ENCODE results near the gene PVALEF.

The PVALEF gene

DNA sequence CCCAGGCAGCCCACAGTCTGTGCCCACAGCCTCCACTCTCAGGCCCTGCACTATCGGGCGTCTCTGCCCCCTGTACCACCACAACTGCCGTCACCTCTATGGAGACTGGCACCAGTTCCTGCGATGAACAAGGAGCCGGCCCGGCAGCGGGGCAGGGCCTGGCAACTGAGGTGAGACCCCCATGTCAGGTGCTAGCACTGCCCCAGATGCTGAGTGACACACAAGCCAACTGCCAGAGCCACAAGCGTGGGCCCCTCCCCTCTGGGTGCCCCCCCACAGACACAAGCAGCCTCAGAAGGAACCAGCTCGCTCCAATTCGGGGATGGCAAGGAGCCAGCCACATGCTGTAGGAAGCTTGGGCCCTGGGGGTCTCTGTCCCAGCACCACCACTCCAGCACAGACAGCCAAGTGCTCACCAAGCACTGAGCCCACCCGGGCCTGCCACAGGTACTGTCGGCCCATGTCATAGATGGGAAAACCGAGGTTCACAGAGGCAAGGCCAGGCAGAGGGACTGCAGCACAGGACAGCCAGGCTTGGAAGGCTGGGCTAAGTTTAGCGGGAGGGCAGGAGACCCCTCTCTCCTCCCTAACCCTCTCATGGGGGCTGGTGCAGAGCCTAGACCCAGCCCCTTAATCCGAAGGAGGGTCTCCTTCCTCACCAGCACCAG, 1.5 kb upstream of the PVALEF start:
- DNase-seq: no peak

DNA sequence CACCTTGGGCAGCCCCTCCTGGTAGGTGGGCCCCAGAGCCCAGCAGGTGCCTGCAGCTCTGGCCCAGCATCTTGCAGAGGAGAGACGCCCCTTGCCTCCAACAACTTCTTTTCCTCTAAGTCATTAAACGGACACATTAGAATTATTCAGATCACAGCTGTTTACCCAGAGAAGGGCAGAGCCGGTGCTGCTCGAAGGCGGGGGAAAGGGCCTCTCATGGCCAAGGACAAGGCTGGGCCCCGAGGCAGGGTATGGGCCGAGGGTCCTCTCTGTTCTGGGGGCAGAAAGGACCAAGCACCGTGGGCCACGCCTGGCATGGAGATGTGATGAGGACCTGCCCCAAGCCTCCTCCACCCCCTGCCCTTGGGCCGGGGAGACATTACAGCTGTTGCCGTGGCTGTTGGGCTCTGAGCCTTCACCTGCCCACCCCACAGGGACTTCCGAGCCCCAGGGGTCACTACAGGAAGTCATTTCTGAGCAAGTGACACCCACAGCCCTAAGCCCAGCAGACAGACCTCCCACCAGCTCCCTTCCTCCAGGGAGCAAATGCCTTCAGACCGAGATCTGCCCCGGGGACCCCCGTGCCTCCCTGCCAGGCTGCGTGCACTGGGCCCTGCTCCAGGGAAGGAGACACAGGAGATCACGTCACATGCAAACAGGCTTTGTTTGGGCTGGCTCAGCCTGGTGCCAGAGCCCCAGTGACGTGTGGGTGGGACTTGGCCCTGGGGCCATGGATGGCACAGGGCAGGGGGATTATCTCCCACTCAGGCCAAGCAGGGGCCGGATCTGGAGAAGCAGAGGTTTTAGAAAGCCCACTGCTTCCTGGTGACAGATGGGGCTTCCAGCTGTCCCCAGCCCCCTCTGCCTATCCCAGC, 699 bp upstream of the PVALEF start:
- no peak for DNase-seq

DNA sequence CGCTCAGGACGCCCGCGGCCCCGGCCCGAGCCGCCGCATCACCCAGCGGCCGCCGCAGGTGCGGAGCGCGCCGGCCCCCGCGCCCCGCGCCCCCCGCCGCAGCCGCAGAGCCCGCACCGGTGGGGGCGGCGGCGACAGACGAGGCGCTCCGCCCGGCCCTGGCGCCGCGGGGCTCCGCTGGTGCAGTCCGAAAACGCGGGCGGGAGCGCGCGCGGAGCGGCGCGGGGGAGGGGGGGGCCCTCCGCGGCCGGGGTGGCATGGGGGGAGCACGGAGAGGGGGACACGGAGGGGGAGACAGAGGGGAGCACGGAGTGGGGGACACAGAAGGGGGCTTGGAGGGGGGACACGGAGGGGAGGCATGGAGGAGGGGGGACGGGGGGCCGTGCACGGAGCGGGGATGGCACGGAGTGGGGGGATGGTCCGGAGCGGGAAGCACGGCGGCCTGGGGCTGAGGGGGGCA, 756 bp downstream of the PVALEF start, which contains the start of gene AATK:
AATK (minus strand) TSS at position 189 of the 460 bp plus-strand sequence. CDS start 229 bp downstream, outside the sequence.
- no peak for DNase-seq

GRCh38 chr17:81167194-81167524, 1.9 kb downstream of the PVALEF start:
- DNase-seq: no peak

- DNase-seq: no peak
These were observed 2.3 kb downstream of the PVALEF start for GRCh38 chr17:81167638-81168037.

DNA sequence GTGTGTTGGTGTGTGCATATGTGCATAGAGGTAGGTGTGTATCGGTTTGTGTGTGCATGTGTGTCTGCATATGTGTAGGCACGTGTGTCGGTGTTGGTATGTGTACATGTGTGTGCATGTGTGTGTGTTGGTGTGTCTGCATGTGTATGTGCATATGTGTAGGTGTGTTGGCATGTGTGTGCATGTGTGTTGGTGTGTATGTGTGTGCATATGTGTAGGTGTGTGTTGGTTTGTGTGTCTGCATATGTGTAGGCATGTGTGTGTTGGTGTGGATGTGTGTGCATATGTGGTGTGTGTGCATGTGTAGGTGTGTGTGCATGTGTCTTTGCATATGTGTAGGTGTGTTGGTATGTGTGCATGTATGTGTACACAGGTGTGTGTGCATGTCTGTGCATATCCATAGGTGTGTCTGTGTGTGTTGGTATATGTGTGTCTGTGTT, 4.6 kb downstream of the PVALEF start:
- DNase-seq: no peak

DNA sequence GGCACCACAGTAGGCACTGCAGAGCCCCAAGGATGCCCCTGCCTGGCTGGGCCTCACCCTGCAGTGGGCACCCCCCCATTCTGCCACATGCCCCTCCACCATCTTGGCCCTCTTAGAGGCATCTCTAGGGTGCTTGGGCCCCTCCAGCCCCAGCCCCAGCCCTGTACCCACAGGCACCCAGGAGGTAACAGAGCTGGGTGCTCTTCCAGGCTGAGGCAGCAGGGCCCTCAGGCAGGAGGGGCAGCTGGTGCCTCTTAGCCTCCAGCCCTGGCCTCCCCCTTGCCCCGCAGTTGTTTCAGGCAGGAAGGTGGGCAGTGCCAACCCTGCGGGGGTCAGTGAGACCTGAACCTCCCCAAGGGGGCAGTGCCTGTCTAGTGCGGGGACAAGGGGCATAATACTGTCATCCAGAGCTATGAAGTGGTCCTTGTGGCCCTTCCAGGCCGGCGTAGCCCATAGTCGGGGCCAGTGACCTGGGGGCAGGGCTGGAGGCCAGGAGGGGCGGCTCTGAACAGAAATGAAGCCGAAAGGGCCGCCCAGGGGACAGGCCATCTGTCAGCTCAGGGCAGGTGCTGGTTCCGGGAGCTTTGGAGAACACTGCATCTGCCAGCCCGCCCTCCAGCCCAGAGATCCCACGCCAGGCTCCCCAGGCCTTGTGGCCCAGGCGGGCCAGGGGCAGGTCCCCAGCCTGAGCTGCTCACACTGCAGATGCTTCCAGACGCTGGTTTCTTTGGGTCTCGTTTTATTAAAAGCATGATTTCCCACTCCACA, 5.6 kb downstream of the PVALEF start:
- no peak for DNase-seq

DNA sequence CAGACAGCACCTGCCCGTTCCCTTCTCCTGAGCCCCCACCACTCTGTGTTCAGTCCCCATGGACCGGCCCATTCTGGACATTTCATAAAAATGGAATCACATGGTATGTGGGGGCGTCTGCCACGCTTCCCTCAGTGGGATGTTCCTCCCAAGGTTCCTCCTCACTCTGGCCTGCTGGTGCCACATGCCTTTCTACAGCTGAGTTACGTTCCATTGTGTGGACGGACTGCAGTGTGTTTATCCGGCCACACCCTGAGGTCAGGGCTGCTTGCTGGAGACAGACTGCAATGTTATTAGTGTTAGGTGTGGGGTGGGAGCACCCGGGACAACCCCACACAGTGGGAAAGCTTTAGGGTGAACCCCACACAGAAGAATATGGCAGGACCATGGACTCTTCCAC, 6.6 kb downstream of the PVALEF start:
- DNase-seq: no peak

GRCh38 chr17:81173052-81173761, 7.9 kb downstream of the PVALEF start:
- no peak for DNase-seq

- DNase-seq: no peak
These were observed 8.5 kb downstream of the PVALEF start for GRCh38 chr17:81173762-81174155.

DNA sequence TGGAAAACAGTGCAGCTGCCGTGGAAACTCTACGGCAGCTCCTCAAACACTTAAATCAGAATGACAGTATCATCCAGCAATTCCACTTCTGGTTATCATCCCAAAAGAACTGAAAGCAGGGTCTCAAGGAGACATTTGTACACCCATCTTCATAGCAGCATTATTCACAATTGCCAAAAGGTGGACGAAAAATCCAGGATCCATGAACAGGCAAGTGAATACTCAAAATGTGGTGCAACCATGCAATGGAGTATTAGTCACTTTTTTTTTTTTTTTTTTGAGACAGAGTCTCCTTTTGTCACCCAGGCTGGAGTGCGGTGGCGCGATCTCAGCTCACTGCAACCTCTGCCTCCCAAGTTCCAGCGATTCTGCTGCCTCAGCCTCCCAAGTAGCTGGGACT, 11.4 kb downstream of the PVALEF start:
- DNase-seq: no peak

- DNase-seq: no peak
These were observed 13.1 kb downstream of the PVALEF start for GRCh38 chr17:81178136-81179091.

DNA sequence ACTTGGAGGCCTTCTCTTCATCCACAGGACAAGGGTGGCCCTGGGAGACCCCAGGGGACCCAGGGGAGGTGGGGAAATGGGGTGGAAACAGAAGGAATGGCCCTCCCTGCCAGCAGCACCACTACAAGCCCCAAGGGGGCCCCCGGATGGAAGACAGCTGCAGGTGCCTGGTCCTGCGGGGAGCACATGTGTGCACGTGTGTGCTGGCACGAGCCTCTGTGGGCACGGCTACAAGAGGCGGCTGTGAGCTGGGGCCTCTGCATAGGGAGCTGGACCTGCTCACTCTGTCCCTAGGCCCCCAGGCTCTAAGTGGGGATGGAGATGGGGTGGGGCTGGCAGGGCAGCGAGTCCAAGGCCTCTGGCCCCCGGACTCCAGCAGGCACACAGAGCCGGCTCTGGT, 13.9 kb downstream of the PVALEF start:
- no peak for DNase-seq

GRCh38 chr17:81179861-81180260, 14.6 kb downstream of the PVALEF start:
- DNase-seq: no peak

- no peak for DNase-seq
These were observed 15.8 kb downstream of the PVALEF start for GRCh38 chr17:81180836-81181810.

GRCh38 chr17:81181811-81182185, 16.5 kb downstream of the PVALEF start:
- no peak for DNase-seq

- DNase-seq: no peak
These were observed 17.3 kb downstream of the PVALEF start for GRCh38 chr17:81182596-81182995.

DNA sequence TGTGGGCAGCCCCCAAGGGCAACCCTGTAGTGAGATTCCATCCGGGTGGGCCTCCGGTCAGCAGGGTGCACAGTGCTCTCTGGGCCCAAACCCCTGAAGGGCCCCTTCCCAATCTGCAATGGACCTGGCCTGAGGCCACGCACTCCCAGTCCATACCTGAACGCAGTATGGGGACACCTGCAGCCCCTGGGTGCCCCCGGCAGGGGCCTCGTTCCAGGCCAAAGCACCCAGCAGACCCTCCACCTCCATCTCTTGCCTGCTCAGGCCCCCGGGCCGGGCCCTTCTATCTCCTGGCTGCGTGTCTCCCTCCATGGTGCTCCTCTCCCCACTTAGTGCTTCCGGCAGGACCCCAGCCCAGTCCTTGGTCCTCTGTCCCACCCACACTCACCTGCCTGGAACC, 18.0 kb downstream of the PVALEF start:
- no peak for DNase-seq

DNA sequence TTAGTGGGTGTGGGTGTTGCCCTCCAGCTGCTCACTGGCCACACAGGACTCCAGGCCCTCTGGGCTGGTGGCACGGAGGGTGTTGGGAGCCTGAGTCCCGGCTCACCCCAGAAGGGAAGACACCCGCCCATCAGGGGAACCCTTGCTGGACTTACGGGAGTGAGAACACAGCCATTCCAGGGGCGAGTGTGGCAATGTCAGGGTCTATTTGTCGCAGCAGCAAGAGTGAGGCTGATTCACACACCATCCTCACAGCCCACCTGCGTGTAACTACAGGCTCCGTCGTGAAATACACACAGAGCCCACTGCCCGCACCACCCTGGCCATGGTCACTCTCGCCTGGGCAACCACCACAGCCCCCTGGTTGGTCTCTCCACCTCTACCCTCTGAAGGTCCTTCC, 18.5 kb downstream of the PVALEF start:
- no peak for DNase-seq

DNA sequence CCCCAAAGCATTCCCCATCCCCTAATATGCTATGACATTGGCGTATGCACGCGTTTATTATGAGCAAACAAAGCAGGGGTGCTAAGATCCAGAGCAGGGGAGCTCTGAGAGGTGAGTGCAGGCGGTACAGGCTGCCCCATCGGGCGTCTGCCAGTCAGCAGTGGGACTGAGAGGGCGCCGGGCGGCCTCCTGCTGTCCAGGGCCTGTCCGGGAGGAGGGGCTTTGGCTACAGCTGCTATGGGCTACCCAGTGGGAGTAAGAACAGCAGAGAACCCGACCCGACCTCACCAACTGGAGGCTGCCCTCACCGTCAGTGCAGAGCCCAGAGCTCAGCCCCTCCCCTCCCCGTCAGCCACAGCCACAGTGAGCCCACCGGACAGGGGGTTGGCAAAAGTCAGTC, 19.2 kb downstream of the PVALEF start:
- no peak for DNase-seq

Data from CD4-positive, alpha-beta T cell treated with Interferon alpha-2 for 1 hour (primary cell).